K562 (cell line): ENCODE data around the gene YIPF4. TPM values are rescaled to one million over a fixed set of nuclear protein-coding genes. Genes with fewer than 3 reads are reported as not detected.

Source experiments
- CBFA2T2 ChIP-seq: fragments of 450-650 bp; conservative IDR thresholded peaks from 2 replicates; pipeline ENCODE4 v1.6.1; 2017; ENCODE audit warnings: mild to moderate bottlenecking
- E2F1 ChIP-seq: sonication (generic); formaldehyde crosslinking; IDR thresholded peaks from 2 replicates; pipeline ENCODE4 v1.8.1; 2023; ENCODE audit warnings: mild to moderate bottlenecking, missing genetic modification reagents, moderate library complexity
- FOXA3 ChIP-seq, 2 experiments: fragments of 450-650 bp in 1 of 2; sonication (generic) in 1 of 2; formaldehyde crosslinking; IDR thresholded peaks in 1 of 2; conservative IDR thresholded peaks in 1 of 2; 2 replicates each; pipeline versions ENCODE4 v1.4.0 to v1.8.0; 2020 to 2022; ENCODE audit warnings: mild to moderate bottlenecking in 2 of 2, missing genetic modification reagents in 1 of 2
- ILK ChIP-seq: fragments of 450-650 bp; IDR thresholded peaks from 2 replicates; pipeline ENCODE4 v1.6.1; 2016; ENCODE audit warnings: missing genetic modification characterization, low read depth, mild to moderate bottlenecking, missing compliant biosample characterization, moderate library complexity, borderline replicate concordance
- MTF1 ChIP-seq: fragments of 250-450 bp; sonication (Bioruptor Pico); IDR thresholded peaks from 2 replicates; pipeline ENCODE4 v1.9.0; 2021; ENCODE audit warnings: moderate library complexity, mild to moderate bottlenecking, inconsistent platforms, borderline replicate concordance
- MXI1 ChIP-seq: IDR thresholded peaks from 2 replicates; pipeline ENCODE4 v1.6.1; 2011; ENCODE audit warnings: low read depth, mild to moderate bottlenecking, improper control_type of control experiment, low read length
- MYNN ChIP-seq, 2 experiments: sonication (generic); formaldehyde crosslinking in 1 of 2; IDR thresholded peaks; 2 replicates each; pipeline versions ENCODE4 v1.5.0 to v1.6.1; 2016 to 2020; ENCODE audit warnings: antibody characterized with exemption in 1 of 2, missing genetic modification reagents in 1 of 2
- NR2F6 ChIP-seq: fragments of 450-650 bp; formaldehyde crosslinking; IDR thresholded peaks from 2 replicates; pipeline ENCODE4 v1.4.0; 2020; ENCODE audit warnings: mild to moderate bottlenecking
- SIN3B ChIP-seq: fragments of 450-650 bp; IDR thresholded peaks from 2 replicates; pipeline ENCODE4 v1.6.1; 2017; ENCODE audit warnings: low read depth, mild to moderate bottlenecking, moderate library complexity
- SMARCA4 ChIP-seq: fragments of 450-650 bp; IDR thresholded peaks from 2 replicates; pipeline ENCODE4 v1.6.1; 2016
- SRSF3 ChIP-seq: fragments of 200-400 bp; formaldehyde crosslinking; IDR thresholded peaks from 2 replicates; pipeline ENCODE4 v1.6.1; 2016; ENCODE audit warnings: mild to moderate bottlenecking, low read length, moderate library complexity; ENCODE audit not compliant: insufficient read depth
- TAF1 ChIP-seq: IDR thresholded peaks from 2 replicates; pipeline ENCODE4 v1.6.1; 2011; ENCODE audit warnings: mild to moderate bottlenecking, low read length, moderate library complexity; ENCODE audit not compliant: insufficient read depth, control insufficient read depth, severe bottlenecking; ENCODE audit errors: extremely low read depth
- U2AF1 ChIP-seq: fragments of 200-400 bp; formaldehyde crosslinking; optimal IDR thresholded peaks from 2 replicates; pipeline ENCODE3; 2017; ENCODE audit warnings: mild to moderate bottlenecking, low read depth, low read length, moderate library complexity
- XRCC3 ChIP-seq: fragments of 450-650 bp; IDR thresholded peaks from 2 replicates; pipeline ENCODE4 v1.6.1; 2017; ENCODE audit warnings: mild to moderate bottlenecking, moderate library complexity
- ZBTB8A ChIP-seq: fragments of 450-650 bp; IDR thresholded peaks from 2 replicates; pipeline ENCODE4 v1.6.1; 2018; ENCODE audit warnings: mild to moderate bottlenecking, moderate library complexity; ENCODE audit not compliant: partially characterized antibody
- ZC3H11A ChIP-seq: IDR thresholded peaks from 2 replicates; pipeline ENCODE4 v1.6.1; 2012; ENCODE audit warnings: low read depth, low read length, improper control_type of control experiment
- ZNF224 ChIP-seq: sonication (generic); formaldehyde crosslinking; IDR thresholded peaks from 2 replicates; pipeline ENCODE4 v1.8.0; 2022; ENCODE audit warnings: mild to moderate bottlenecking, missing genetic modification reagents
- ZZZ3 ChIP-seq: fragments of 450-650 bp; IDR thresholded peaks from 2 replicates; pipeline ENCODE4 v1.6.1; 2016; ENCODE audit warnings: antibody characterized with exemption, mild to moderate bottlenecking, moderate library complexity
- polyA plus RNA-seq, 8 experiments: library from polyadenylated mRNA; depleted of rRNA in 4 of 8; stranded (reverse) in 5 of 8; unstranded in 3 of 8; fragments of >200 nt; fragmentation: Nextera tagmentation in 2 of 8; fragmentation: Illumina TruSeq in 1 of 8; extraction: Ambion mirVana in 2 of 8; extraction: Trizol in 1 of 8; gene quantifications; 2 replicates each; pipeline versions ENCODE4 v1.2.1 to v1.2.3, GENCODE V29; 2011 to 2014; ENCODE audit warnings: inconsistent platforms in 1 of 8, missing spikeins in 1 of 8
- total RNA-seq, 7 experiments: library from RNA; depleted of rRNA in 6 of 7; stranded (reverse); fragments of >200 nt in 6 of 7; fragmentation: Illumina TruSeq in 2 of 7; extraction: Trizol in 2 of 7; gene quantifications; 2 replicates each; pipeline versions ENCODE4 v1.2.1 to v1.2.3, GENCODE V29; 2011 to 2021; ENCODE audit warnings: low replicate concordance in 1 of 7
- TF ChIP-seq, protein P1 (sequence below): fragments of 250-450 bp; sonication (Bioruptor Pico); IDR thresholded peaks from 2 replicates; pipeline ENCODE4 v1.8.0; 2022; ENCODE audit warnings: inconsistent platforms, mild to moderate bottlenecking, moderate library complexity, borderline replicate concordance
- TF ChIP-seq, protein P2 (sequence below): fragments of 450-650 bp; formaldehyde crosslinking; IDR thresholded peaks from 2 replicates; pipeline ENCODE4 v1.4.0; 2022; ENCODE audit warnings: missing genetic modification characterization

YIPF4 gene
- total and polyA plus RNA-seq, 9 of the 15 experiments (the other 6 are each of a cell fraction or from before 2014, with no cell fraction given): 4.9 to 46.9 (median 17.5) TPM

GRCh38 chr2:32356681-32357317 lies 79.1 kb downstream of the YIPF4 start, which contains the start of gene BIRC6 (continued):
- TF ChIP-seq E2F1: no peak
- TF ChIP-seq ZZZ3: no peak
- TF ChIP-seq FOXA3 (CRISPR knock-in tag; conservative IDR thresholded peaks at IDR 0.05 in 1 of 2, IDR thresholded peaks at IDR 0.05 in 1 of 2): no peak
- TF ChIP-seq ZC3H11A: no peak
- TF ChIP-seq, protein P1, sequence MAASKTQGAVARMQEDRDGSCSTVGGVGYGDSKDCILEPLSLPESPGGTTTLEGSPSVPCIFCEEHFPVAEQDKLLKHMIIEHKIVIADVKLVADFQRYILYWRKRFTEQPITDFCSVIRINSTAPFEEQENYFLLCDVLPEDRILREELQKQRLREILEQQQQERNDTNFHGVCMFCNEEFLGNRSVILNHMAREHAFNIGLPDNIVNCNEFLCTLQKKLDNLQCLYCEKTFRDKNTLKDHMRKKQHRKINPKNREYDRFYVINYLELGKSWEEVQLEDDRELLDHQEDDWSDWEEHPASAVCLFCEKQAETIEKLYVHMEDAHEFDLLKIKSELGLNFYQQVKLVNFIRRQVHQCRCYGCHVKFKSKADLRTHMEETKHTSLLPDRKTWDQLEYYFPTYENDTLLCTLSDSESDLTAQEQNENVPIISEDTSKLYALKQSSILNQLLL: no peak
- no peak for TF ChIP-seq SMARCA4
- peak; percentile 73 for TF ChIP-seq TAF1
- no peak for TF ChIP-seq ZBTB8A
- TF ChIP-seq MXI1: peak; percentile 63; the same call in 1 of the 2 replicates
- no peak for TF ChIP-seq NR2F6
- TF ChIP-seq, protein P2, sequence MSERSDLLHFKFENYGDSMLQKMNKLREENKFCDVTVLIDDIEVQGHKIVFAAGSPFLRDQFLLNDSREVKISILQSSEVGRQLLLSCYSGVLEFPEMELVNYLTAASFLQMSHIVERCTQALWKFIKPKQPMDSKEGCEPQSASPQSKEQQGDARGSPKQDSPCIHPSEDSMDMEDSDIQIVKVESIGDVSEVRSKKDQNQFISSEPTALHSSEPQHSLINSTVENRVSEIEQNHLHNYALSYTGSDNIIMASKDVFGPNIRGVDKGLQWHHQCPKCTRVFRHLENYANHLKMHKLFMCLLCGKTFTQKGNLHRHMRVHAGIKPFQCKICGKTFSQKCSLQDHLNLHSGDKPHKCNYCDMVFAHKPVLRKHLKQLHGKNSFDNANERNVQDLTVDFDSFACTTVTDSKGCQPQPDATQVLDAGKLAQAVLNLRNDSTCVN (CRISPR knock-in tag): no peak
- no peak for TF ChIP-seq MTF1 (CRISPR knock-in tag)
- no peak for TF ChIP-seq U2AF1
- TF ChIP-seq CBFA2T2: 0 out of 2 replicates have a peak, but pooled peaks have one; percentile 6
- no peak for TF ChIP-seq MYNN (IDR thresholded peaks at IDR 0.05)
- TF ChIP-seq MYNN (CRISPR knock-in tag; IDR thresholded peaks at IDR 0.05): no peak
- TF ChIP-seq XRCC3: no peak
- no peak for TF ChIP-seq ZNF224 (CRISPR knock-in tag)
- no peak for TF ChIP-seq ILK
- peak; percentile 54; the same call in 1 of the 2 replicates for TF ChIP-seq SIN3B
- TF ChIP-seq SRSF3: no peak
